MCF 10A (cell line): ENCODE results near the gene GID8. TPM values are rescaled to one million over a fixed set of nuclear protein-coding genes. Genes with fewer than 3 reads are reported as not detected.

Experiments
- BruUV-seq: library from RNA; stranded (reverse); fragments of 400-500 nt; replicated peaks from 2 replicates; lab custom pipeline; 2021; lab: Mats Ljungman, UMichigan
- CTCF ChIA-PET: fragments of 300-600 bp; sonication (Branson Sonifier 250); formaldehyde crosslinking; extraction: SDS; loops from one replicate; lab custom pipeline; 2021; ENCODE audit warnings: antibody characterized with exemption, inconsistent platforms; lab: Yijun Ruan, JAX
- POLR2A ChIA-PET: fragments of 300-600, 350-650 bp; sonication (Branson Sonifier 250); formaldehyde crosslinking; extraction: SDS; loops from one replicate; lab custom pipeline; 2020; ENCODE audit warnings: antibody characterized with exemption, inconsistent platforms; lab: Yijun Ruan, JAX
- DNase-seq: peaks from one replicate; pipeline ENCODE4 v3.0.0-alpha.2; 2018; ENCODE audit not compliant: unreplicated experiment
- H3K27ac Mint-ChIP-seq: one replicate; pipeline ENCODE4 v1.8.0; 2022; ENCODE audit warnings: mild to moderate bottlenecking, low read depth, mixed read lengths; ENCODE audit not compliant: unreplicated experiment
- H3K27me3 Mint-ChIP-seq: one replicate; pipeline ENCODE4 v1.8.0; 2022; ENCODE audit warnings: mixed read lengths; ENCODE audit not compliant: insufficient read depth, unreplicated experiment
- H3K36me3 Mint-ChIP-seq: one replicate; pipeline ENCODE4 v1.8.0; 2022; ENCODE audit warnings: mild to moderate bottlenecking, moderate library complexity, mixed read lengths; ENCODE audit not compliant: insufficient read depth, unreplicated experiment
- H3K4me1 Mint-ChIP-seq: one replicate; pipeline ENCODE4 v1.8.0; 2022; ENCODE audit warnings: mixed read lengths; ENCODE audit not compliant: insufficient read depth, unreplicated experiment
- H3K4me3 Mint-ChIP-seq: one replicate; pipeline ENCODE4 v1.8.0; 2022; ENCODE audit warnings: mild to moderate bottlenecking, moderate library complexity, mixed read lengths; ENCODE audit not compliant: unreplicated experiment
- H3K9me3 Mint-ChIP-seq: one replicate; pipeline ENCODE4 v1.8.0; 2022; ENCODE audit warnings: mixed read lengths; ENCODE audit not compliant: unreplicated experiment
- intact Hi-C: fragments of 100-400 bp; cut with micrococcal nuclease; formaldehyde crosslinking; loops from 2 replicates; pipeline ENCODE4 v1.14.1; 2022
- total RNA-seq: library from RNA; stranded (reverse); gene quantifications from 2 replicates; pipeline ENCODE4 v1.2.3, GENCODE V29; 2022
- TF ChIP-seq, protein P1 (sequence below): fragments of 200-600 bp; IDR thresholded peaks from one replicate; pipeline ENCODE4 v1.8.0; 2022; ENCODE audit warnings: antibody characterized with exemption, mild to moderate bottlenecking; ENCODE audit not compliant: unreplicated experiment

The GID8 gene
- total RNA-seq, 1 experiment from 2014 or later = 31.6 TPM

DNA sequence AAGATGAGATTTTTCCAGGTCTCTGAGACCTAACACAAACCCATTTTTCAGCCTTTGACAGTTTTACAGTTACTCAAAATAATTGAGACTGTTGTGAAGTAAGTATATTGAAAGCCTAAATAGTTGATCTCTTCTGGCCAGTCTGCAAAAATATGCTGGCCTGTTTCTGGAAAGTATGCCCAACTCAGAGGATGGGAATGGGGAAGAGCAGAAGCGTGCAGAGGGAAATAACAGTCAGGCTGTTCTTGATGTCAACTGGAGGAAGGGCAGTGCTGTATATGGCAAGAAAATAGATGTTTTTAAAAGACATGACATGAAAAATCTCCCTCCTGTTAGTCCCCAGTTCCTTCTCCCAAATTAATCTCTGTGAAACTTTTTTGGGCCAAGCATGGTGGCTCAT is 3.8 kb downstream of the GID8 start:
- peaks cover 54% of the 10 kb centered on the region for H3K36me3 Mint-ChIP-seq
- H3K4me1 Mint-ChIP-seq = peaks cover 11% of the 10 kb centered on the region
- ChIA-PET POLR2A (interaction anchor here (0.7 to 0.9 kb wide), 2 partner anchors 38 to 46 kb away, joined by 3 to 5 read pairs; no protein-coding TSS in a partner anchor), CTCF (interaction anchor here (0.6 kb wide), 1 partner anchor 1038 kb away, joined by 3 read pairs; no protein-coding TSS in a partner anchor)
- no TSS peak for BruUV-seq
- no peak for DNase-seq
- H3K27me3 Mint-ChIP-seq = no peaks in the 10 kb centered on the region
- intact Hi-C loops = no loop called here
- TF ChIP-seq, protein P1, sequence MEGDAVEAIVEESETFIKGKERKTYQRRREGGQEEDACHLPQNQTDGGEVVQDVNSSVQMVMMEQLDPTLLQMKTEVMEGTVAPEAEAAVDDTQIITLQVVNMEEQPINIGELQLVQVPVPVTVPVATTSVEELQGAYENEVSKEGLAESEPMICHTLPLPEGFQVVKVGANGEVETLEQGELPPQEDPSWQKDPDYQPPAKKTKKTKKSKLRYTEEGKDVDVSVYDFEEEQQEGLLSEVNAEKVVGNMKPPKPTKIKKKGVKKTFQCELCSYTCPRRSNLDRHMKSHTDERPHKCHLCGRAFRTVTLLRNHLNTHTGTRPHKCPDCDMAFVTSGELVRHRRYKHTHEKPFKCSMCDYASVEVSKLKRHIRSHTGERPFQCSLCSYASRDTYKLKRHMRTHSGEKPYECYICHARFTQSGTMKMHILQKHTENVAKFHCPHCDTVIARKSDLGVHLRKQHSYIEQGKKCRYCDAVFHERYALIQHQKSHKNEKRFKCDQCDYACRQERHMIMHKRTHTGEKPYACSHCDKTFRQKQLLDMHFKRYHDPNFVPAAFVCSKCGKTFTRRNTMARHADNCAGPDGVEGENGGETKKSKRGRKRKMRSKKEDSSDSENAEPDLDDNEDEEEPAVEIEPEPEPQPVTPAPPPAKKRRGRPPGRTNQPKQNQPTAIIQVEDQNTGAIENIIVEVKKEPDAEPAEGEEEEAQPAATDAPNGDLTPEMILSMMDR = no peak
- H3K27ac Mint-ChIP-seq = no peak overlapping the region
- H3K9me3 Mint-ChIP-seq = no peaks in the 10 kb centered on the region
- H3K4me3 Mint-ChIP-seq = no peak overlapping the region

DNA sequence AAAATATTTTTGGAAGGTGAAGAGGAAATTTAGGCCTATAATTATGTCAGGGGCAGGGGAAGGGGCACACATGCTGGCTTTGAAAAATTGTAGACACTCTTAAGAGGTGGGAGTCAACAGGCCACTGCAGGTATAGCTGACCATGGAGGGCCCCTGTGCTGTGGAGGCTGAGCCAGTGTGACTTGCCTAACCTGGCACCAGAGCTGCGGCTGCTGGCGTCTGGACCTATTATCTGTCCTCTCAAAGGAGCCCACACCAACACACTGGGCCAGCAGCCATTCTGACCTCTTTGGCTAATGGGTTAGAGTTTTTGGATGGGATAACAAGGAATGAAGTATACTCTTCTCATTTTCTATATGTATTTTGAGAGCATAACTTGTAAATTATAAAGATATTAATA is 4.5 kb downstream of the GID8 start:
- no peak for DNase-seq
- intact Hi-C loops = no loop called here
- Mint-ChIP-seq H3K36me3 (peaks cover 54% of the 10 kb centered on the region), H3K9me3 (no peaks in the 10 kb centered on the region), H3K4me1 (peaks cover 11% of the 10 kb centered on the region), H3K27me3 (no peaks in the 10 kb centered on the region), H3K27ac (no peak overlapping the region), H3K4me3 (no peak overlapping the region)
- TF ChIP-seq, protein P1 = no peak
- no TSS peak for BruUV-seq
- CTCF ChIA-PET = interaction anchor here (1.2 kb wide), 1 partner anchor 45 kb away, joined by 3 read pairs; no protein-coding TSS in a partner anchor
- POLR2A ChIA-PET = interaction anchor here (0.7 to 0.9 kb wide), 2 partner anchors 39 to 46 kb away, joined by 3 to 5 read pairs; no protein-coding TSS in a partner anchor

DNA sequence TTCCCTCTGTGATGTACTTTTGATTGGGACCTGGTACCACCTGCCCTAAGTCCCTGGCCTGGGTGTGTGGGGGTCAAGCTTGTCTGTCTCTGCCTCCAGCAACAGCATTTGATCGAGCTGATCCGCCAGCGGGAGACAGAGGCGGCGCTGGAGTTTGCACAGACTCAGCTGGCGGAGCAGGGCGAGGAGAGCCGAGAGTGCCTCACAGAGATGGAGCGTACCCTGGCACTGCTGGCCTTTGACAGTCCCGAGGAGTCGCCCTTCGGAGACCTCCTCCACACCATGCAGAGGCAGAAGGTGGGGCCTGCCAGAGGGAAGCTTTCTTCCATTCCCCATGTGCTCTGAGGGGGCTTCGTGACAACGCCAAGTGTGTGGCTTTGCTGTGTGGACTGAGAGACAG is 5.4 kb downstream of the GID8 start:
- peaks cover 11% of the 10 kb centered on the region for H3K4me1 Mint-ChIP-seq
- no TSS peak for BruUV-seq
- intact Hi-C loops = no loop called here

DNA sequence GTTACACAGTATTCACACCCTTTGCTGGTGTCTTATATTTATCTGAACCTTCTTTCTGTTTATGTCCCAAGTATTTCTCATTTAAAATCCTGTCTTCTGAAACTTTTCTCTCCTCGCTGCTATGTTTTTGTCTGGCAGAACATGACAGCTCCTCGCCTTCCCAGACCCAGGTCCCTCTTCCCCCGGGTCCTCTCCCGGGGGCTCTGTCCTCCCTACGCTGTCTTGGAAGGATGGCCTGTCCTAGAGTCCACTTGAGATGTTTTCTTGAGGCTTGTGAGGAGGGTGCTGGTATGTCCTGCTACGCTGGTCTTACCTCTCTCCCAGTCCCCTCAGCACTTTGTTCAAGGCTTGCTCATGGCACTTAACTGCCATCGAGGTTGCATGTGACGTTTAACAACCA is 6.2 kb downstream of the GID8 start:
- H3K27ac Mint-ChIP-seq = no peak overlapping the region
- TF ChIP-seq, protein P1 = no peak
- POLR2A ChIA-PET = interaction anchor here (0.9 kb wide), 1 partner anchor 20 kb away, joined by 4 read pairs; no protein-coding TSS in a partner anchor
- H3K36me3 Mint-ChIP-seq = peaks cover 60% of the 10 kb centered on the region
- CTCF ChIA-PET = no interaction called here
- H3K27me3 Mint-ChIP-seq = no peaks in the 10 kb centered on the region
- no peaks in the 10 kb centered on the region for H3K9me3 Mint-ChIP-seq
- no peak for DNase-seq
- no TSS peak for BruUV-seq
- no peak overlapping the region for H3K4me3 Mint-ChIP-seq
- intact Hi-C loops = no loop called here
- peaks cover 7% of the 10 kb centered on the region for H3K4me1 Mint-ChIP-seq

More for the DNA sequence above, 5.4 kb downstream of the GID8 start:
- no peaks in the 10 kb centered on the region for H3K9me3 Mint-ChIP-seq
- no peaks in the 10 kb centered on the region for H3K27me3 Mint-ChIP-seq
- H3K4me3 Mint-ChIP-seq = no peak overlapping the region
- H3K36me3 Mint-ChIP-seq = peaks cover 54% of the 10 kb centered on the region
- POLR2A ChIA-PET = no interaction called here
- CTCF ChIA-PET = interaction anchor here (1.2 kb wide), 1 partner anchor 46 kb away, joined by 3 read pairs; no protein-coding TSS in a partner anchor
- no peak for DNase-seq
- TF ChIP-seq, protein P1 = no peak
- no peak overlapping the region for H3K27ac Mint-ChIP-seq
